HG03025 (cell line): ENCODE measurements around the gene LRP4.

Experiments used
- ATAC-seq: cut with Tn5 transposase; IDR thresholded peaks from one replicate; pipeline ENCODE4 v1.9.1; 2021; ENCODE audit warnings: mild to moderate bottlenecking, moderate library complexity; ENCODE audit not compliant: unreplicated experiment, low FRiP score

The LRP4 gene

GRCh38 chr11:46855167-46855566, 63.2 kb downstream of the LRP4 start:
- no peak for ATAC-seq

GRCh38 chr11:46850829-46851380, 67.4 kb downstream of the LRP4 start:
- ATAC-seq = no peak

- no peak for ATAC-seq
These were observed 68.7 kb downstream of the LRP4 start for GRCh38 chr11:46849631-46850030.

DNA sequence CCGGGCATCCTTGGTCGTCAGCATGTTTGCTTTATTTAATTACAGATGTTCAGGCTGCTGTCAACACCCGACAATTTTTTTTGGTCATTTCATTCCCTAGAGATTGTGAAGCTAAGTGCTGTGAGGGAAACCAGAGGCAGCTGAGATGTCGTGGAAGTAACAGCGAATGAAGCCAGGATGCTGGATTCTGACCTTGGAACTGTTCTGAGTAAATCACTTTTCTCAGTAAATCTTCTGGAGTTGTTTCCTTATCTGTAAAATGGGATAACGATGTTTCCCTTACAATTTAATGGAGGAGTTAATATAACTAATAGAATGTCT, 71.9 kb downstream of the LRP4 start:
- no peak for ATAC-seq

GRCh38 chr11:46845740-46846509, 72.4 kb downstream of the LRP4 start, which contains the start of gene CKAP5:
TSS of gene CKAP5 (minus strand) at chr11:46846280. CDS start at chr11:46821231, 25,049 bp downstream.
- peak; percentile 95 for ATAC-seq

DNA sequence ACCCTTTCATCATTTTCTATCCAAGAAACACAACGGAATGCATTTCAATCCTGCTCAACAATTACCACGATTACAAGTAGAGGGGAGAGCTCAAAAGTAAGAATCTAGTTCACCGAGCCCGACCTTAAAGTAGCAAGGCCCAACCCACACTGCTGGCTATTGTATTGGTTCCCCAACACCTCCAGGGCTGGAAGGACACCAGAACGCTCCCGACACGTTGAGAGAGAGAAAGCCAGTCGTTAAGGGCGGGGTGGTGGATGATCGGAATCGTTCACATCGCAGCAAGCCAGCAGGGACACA, 73.0 kb downstream of the LRP4 start:
- ATAC-seq = peak; percentile 11

- no peak for ATAC-seq
These were observed 78.2 kb downstream of the LRP4 start for GRCh38 chr11:46840116-46840515.

DNA sequence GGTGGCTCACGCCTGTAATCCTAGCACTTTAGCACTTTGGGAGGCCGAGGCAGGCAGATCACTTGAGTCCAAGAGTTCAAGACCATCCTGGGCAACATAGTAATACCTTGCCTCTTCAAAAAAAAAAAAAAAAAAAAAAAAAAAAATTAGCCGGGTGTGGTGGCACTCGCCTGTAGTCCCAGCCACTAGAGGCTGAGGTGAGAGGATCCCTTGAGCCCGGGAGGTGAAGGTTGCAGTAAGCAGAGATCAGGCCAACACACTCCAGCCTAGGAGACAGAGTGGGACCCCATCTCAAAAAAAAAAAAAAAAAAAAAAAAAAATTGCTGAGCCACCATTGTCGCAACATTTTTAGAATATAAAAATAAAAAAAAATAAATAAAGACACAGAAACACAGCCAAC, 79.8 kb downstream of the LRP4 start:
- no peak for ATAC-seq

DNA sequence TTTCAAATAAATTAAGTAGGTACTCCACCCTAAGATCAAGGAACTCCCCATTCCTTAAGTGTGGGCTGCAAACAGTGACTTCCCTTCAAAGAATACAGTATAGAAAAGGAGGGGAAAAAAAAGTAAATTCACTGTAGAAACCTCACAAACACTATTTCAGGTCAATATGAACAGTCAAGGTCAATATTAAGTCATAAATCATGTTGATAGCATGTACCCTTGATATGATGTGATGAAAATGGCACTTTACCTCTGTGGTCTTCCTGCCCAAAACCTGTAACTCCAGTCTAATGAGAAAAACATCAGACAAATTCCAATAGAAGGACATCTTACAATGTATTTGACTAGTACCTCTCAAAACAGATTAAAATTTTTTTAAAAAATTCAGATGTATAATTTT, 80.5 kb downstream of the LRP4 start:
- no peak for ATAC-seq

- ATAC-seq = no peak
These were observed 81.5 kb downstream of the LRP4 start for GRCh38 chr11:46836870-46837269.

DNA sequence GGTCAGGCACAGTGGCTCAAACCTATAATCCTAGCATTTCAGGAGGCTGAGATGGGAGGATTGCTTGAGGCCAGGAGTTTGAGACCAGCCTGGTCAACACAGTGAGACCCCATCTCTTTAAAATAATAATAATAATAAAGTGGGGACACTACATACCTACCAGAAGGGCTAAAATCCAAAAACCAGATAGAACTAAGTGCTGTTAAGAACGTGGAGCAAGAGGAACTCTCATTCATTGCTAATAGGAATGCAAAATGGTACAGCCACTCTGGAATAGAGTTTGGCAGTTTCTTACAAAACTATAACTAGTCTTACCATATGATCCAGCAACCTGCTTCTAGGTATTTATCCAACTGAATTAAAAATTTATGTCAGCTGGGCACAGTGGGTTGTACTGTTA, 81.9 kb downstream of the LRP4 start:
- no peak for ATAC-seq

GRCh38 chr11:46835897-46836296, 82.5 kb downstream of the LRP4 start:
- no peak for ATAC-seq

DNA sequence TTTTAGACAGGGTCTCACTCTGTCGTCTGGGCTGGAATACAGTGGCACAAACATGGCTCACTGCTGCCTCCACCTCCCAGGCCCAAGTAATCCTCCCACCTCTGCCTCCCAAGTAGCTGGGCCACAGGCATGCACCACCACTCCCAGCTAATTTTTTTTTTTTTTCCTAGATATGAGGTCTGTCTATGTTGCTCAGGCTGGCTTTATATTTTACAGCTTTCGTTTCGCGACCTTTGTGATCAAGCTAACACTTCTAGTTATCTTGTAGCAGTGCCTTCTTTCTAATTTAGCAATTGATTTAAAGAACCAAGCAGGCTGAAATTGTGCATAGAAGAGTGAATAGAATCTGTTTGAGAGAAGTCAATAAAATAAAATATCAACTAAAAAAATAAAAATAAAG, 83.5 kb downstream of the LRP4 start:
- ATAC-seq = no peak

DNA sequence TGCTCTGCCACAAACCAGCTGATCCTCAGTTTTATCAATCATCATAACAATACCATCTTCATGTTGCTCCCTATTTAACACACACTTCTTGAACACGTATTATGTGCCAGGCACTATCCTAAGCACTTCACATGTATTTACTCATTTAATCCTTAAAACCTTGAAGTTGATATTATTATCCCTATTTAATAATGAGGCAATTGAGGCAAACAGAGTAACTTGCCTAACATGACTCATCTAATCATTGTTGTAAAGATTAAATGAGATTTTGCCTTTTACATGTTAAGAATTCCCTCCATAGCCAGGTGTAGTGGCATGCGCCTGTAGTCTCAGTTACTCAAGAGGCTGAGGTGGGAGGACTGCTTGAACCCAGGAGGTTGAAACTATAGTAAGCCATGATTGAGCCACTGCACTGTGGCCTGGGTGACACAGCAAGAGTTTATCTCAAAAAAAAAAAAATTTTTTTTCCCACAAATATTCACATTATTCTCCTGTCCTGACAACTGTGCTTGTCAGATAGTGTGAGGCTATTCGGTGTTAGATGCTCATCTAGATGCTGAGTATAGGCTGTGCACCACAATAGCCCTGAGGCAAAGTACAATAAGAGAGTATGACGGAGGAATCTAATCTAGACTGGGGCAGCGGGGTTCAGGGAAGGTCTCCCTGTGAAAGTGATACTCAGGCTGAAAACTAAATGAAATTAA, 85.7 kb downstream of the LRP4 start:
- ATAC-seq = no peak

- no peak for ATAC-seq
These were observed 90.4 kb downstream of the LRP4 start for GRCh38 chr11:46827995-46828394.

DNA sequence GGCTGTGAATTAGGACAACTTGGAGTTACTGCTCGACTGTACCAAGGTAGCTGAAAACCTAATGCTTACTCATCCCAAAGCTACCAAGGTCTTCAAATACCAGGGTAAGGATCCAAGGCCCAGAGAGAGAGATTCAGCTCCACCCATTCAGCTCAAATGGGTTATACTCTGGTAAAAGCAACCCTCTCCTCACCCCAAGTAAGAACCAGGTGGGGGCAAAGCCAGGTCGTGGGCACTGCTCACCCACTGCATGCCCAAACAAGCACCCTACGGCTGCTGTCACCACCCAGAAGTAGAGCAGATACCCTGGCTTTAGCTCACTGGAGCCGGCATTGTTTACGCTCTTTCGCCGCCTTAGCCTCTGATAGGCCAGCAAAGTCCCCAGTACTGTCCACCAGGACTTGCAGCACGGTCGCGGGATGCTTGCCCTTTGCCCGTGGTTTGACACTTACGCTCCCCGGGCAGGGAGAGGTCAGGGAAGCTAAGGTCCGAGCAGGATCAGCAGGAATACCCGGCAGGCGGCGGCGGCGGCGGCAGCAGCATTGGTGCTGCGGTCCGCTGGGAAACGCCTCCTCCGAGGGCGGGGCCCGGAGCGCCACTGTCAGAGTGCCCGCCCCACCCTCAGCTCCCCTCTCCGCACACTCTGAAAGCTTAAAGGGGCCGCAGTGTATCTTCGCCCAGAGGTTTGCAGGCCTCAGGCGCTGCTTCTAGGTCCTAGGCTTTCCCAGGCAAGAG, 91.9 kb downstream of the LRP4 start:
- peak; percentile 89 for ATAC-seq

- ATAC-seq = no peak
These were observed 109.4 kb downstream of the LRP4 start for GRCh38 chr11:46808799-46809431.
